Endodermal cell (in vitro differentiated cells): ENCODE data around the gene RNF182. TPM values are rescaled to one million over a fixed set of nuclear protein-coding genes. Genes with fewer than 3 reads are reported as not detected.

Source experiments
- DNase-seq: peaks from one replicate; pipeline ENCODE4 v3.0.0-alpha.2; 2017
- H3K27ac ChIP-seq: 2 replicates; pipeline ENCODE4 v1.5.1; 2013; ENCODE audit warnings: mild to moderate bottlenecking, low read depth, low read length, moderate library complexity
- H3K27me3 ChIP-seq: 2 replicates; pipeline ENCODE4 v1.6.1; 2013; ENCODE audit warnings: mild to moderate bottlenecking, low read length, moderate library complexity; ENCODE audit not compliant: insufficient read depth, control insufficient read depth, poor library complexity, severe bottlenecking
- H3K36me3 ChIP-seq: 2 replicates; pipeline ENCODE4 v1.7.0; 2013; ENCODE audit warnings: mild to moderate bottlenecking, low read length, moderate library complexity; ENCODE audit not compliant: control insufficient read depth, insufficient read depth
- H3K4me1 ChIP-seq: one replicate; pipeline ENCODE4 v1.7.0; 2013; ENCODE audit warnings: low read length; ENCODE audit not compliant: control insufficient read depth, insufficient read depth
- H3K4me3 ChIP-seq: 2 replicates; pipeline ENCODE4 v1.5.1; 2013; ENCODE audit warnings: mild to moderate bottlenecking, low read length, moderate library complexity
- H3K9ac ChIP-seq: 2 replicates; pipeline ENCODE4 v1.6.1; 2013; ENCODE audit warnings: mild to moderate bottlenecking, low read length, moderate library complexity; ENCODE audit not compliant: poor library complexity, severe bottlenecking; ENCODE audit errors: extremely low read depth
- H3K9me3 ChIP-seq: 2 replicates; pipeline ENCODE4 v1.6.1; 2013; ENCODE audit warnings: mild to moderate bottlenecking, low read length, moderate library complexity; ENCODE audit not compliant: control insufficient read depth
- H3K27ac Mint-ChIP-seq: 2 replicates; pipeline ENCODE4 v1.8.0; 2020; ENCODE audit warnings: mixed read lengths
- H3K27me3 Mint-ChIP-seq: 2 replicates; pipeline ENCODE4 v1.8.0; 2021; ENCODE audit warnings: mild to moderate bottlenecking, mixed read lengths; ENCODE audit not compliant: insufficient read depth
- H3K36me3 Mint-ChIP-seq: 2 replicates; pipeline ENCODE4 v1.8.0; 2020; ENCODE audit warnings: low read depth, mixed read lengths
- H3K4me1 Mint-ChIP-seq: 2 replicates; pipeline ENCODE4 v1.8.0; 2020; ENCODE audit warnings: mixed read lengths
- H3K4me3 Mint-ChIP-seq: 2 replicates; pipeline ENCODE4 v1.8.0; 2020; ENCODE audit warnings: mild to moderate bottlenecking, moderate library complexity, mixed read lengths
- H3K9me3 Mint-ChIP-seq: 2 replicates; pipeline ENCODE4 v1.8.0; 2020; ENCODE audit warnings: mild to moderate bottlenecking, mixed read lengths
- WGBS, 2 experiments: methylation state at CpG; one replicate each; pipeline versions ENCODE4 v1.1.5 to v1.1.7; 2013; ENCODE audit warnings: missing lambda C conversion rate in 2 of 2, mixed read lengths in 1 of 2; ENCODE audit not compliant: insufficient coverage in 1 of 2, insufficient read length in 1 of 2; 5-methylcytosine and 5-hydroxymethylcytosine counted together
- total RNA-seq, 2 donors: library from RNA; stranded (reverse); fragmentation: NEBNext Ultra II Directional in 1 of 2; extraction: Animal tissue kit (Norgen Biotek cat#: 25700) in 1 of 2; gene quantifications; 2 replicates in 1 of 2; 3 replicates in 1 of 2; pipeline ENCODE4 v1.2.1, GENCODE V29; 2021
- TF ChIP-seq, protein P1 (sequence below): fragments of 200-600 bp; sonication (generic); conservative IDR thresholded peaks from 2 replicates; pipeline ENCODE4 v1.5.0; 2021; ENCODE audit warnings: antibody characterized with exemption, mild to moderate bottlenecking

The RNF182 gene
- total RNA-seq, 2 donors from 2014 or later = 4.1 to 5.2 TPM

DNA sequence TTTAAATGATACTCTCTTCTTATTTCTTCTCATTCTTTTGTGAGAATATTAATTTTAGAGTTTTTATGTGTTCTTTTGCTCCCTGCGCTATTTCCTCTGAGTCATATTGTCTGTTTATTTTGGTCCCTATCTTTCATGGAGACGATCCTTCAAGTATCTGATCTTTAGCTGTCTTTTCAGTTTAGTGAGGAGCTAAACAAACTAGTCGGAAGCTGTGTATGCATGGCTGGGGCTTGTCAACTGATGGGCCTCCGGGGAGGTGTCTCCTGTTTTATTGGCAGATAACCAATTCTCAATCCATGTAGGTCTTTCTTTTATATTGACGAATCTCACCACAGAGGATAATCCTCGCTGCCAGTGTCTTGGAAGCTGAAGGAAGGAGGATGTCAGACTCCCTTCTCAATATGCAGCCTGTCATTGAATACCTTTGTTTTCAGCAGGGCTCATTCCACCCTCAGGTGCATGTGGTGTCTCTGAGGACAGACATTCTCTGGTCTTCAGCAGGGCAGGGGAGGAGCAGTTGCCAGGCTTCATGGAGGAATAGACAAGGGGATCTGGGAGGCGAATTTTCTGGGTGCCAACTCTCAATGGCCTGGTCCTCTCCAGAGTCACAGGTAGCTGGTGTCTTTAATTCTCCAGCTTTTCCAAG is 64.9 kb downstream of the RNF182 start:
- H3K36me3 Mint-ChIP-seq = no peaks in the 10 kb centered on the region
- peaks cover 2% of the 10 kb centered on the region for H3K27me3 Mint-ChIP-seq
- no peak overlapping the region for H3K27ac Mint-ChIP-seq

DNA sequence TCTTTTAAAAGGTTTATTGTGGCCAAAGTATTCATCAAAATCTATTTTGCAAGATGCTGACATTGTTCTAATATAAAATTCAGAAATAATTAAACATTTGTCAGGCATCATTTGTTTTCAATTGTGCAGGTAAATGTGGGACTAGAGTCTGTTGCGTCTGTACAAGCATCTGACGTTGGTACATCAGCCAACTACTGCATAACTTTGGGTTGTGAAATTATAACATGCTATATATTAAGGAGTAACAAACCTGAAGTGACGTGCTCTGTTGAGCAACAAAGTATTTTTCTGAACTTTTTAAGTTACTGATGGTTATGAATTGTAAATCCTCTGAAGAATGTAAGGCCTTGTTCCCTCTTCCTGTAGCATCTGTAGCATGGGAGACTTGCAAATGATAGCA is 66.0 kb downstream of the RNF182 start:
- Histone ChIP-seq H3K4me3 (no peak overlapping the region), H3K27ac (no peak overlapping the region), H3K9ac (no peak overlapping the region), H3K9me3 (no peaks in the 10 kb centered on the region), H3K4me1 (no peaks in the 10 kb centered on the region), H3K27me3 (no peaks in the 10 kb centered on the region), H3K36me3 (no peaks in the 10 kb centered on the region)
- Mint-ChIP-seq H3K4me3 (no peak overlapping the region), H3K27me3 (peaks cover 2% of the 10 kb centered on the region), H3K9me3 (no peaks in the 10 kb centered on the region), H3K27ac (no peak overlapping the region), H3K4me1 (no peaks in the 10 kb centered on the region), H3K36me3 (no peaks in the 10 kb centered on the region)
- 92 to 100% methylated on average over 1 to 3 of the region's 3 CpGs for WGBS, 2 experiments
- TF ChIP-seq, protein P1, sequence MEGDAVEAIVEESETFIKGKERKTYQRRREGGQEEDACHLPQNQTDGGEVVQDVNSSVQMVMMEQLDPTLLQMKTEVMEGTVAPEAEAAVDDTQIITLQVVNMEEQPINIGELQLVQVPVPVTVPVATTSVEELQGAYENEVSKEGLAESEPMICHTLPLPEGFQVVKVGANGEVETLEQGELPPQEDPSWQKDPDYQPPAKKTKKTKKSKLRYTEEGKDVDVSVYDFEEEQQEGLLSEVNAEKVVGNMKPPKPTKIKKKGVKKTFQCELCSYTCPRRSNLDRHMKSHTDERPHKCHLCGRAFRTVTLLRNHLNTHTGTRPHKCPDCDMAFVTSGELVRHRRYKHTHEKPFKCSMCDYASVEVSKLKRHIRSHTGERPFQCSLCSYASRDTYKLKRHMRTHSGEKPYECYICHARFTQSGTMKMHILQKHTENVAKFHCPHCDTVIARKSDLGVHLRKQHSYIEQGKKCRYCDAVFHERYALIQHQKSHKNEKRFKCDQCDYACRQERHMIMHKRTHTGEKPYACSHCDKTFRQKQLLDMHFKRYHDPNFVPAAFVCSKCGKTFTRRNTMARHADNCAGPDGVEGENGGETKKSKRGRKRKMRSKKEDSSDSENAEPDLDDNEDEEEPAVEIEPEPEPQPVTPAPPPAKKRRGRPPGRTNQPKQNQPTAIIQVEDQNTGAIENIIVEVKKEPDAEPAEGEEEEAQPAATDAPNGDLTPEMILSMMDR = no peak
- no peak for DNase-seq

More for the DNA sequence above, 64.9 kb downstream of the RNF182 start:
- no peak overlapping the region for H3K4me3 Mint-ChIP-seq
- WGBS, 2 experiments = 78 to 100% methylated on average over 2 to 7 of the region's 7 CpGs
- no peak overlapping the region for H3K4me3 ChIP-seq
- no peaks in the 10 kb centered on the region for H3K4me1 Mint-ChIP-seq
- H3K36me3 ChIP-seq = no peaks in the 10 kb centered on the region
- H3K9ac ChIP-seq = no peak overlapping the region
- no peaks in the 10 kb centered on the region for H3K9me3 Mint-ChIP-seq
- H3K9me3 ChIP-seq = no peaks in the 10 kb centered on the region
- H3K4me1 ChIP-seq = no peaks in the 10 kb centered on the region
- no peak for DNase-seq
- TF ChIP-seq, protein P1 = no peak
- no peaks in the 10 kb centered on the region for H3K27me3 ChIP-seq
- no peak overlapping the region for H3K27ac ChIP-seq

DNA sequence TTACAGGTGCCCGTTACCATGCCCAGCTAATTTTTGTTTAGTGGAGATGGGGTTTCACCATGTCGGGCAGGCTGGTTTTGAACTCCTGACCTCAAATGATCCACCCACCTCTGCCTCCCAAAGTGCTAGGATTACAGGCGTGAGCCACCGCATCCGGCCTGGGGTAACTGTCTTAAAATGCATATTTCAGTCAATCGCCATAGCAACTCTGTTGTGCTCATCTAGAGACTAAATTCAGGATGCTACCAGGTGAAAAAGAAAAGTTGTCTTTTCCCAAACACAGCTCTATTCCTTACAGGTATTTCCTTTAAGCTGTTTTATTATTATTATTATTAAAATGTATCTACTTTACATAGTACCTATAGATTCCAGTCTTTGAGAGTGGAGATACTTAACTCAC is 66.6 kb downstream of the RNF182 start:
- 91 to 98% methylated on average over 5 to 6 of the region's 6 CpGs for WGBS, 2 experiments
- Mint-ChIP-seq H3K4me3 (no peak overlapping the region), H3K4me1 (no peaks in the 10 kb centered on the region), H3K27me3 (peaks cover 2% of the 10 kb centered on the region), H3K36me3 (no peaks in the 10 kb centered on the region), H3K9me3 (no peaks in the 10 kb centered on the region), H3K27ac (no peak overlapping the region)
- Histone ChIP-seq H3K9ac (no peak overlapping the region), H3K4me3 (no peak overlapping the region), H3K4me1 (no peaks in the 10 kb centered on the region), H3K9me3 (no peaks in the 10 kb centered on the region), H3K27me3 (no peaks in the 10 kb centered on the region), H3K27ac (no peak overlapping the region), H3K36me3 (no peaks in the 10 kb centered on the region)
- DNase-seq = no peak
- TF ChIP-seq, protein P1 = no peak
